ENCODE measurements around the gene GALNT7. TPM values are rescaled to one million over a fixed set of nuclear protein-coding genes. Genes with fewer than 3 reads are reported as not detected.
A peak's percentile ranks its signal among the peaks of the same experiment; 100 is the strongest.
"Not testable (repeated sequence)": the region's sequence is repeated elsewhere in the genome, so short reads cannot be mapped to it uniquely, and the experiment has no call there.

The GALNT7 gene
- total and polyA plus RNA-seq, 5 donors = 3.6 to 11.0 (median 8.2) TPM

DNA sequence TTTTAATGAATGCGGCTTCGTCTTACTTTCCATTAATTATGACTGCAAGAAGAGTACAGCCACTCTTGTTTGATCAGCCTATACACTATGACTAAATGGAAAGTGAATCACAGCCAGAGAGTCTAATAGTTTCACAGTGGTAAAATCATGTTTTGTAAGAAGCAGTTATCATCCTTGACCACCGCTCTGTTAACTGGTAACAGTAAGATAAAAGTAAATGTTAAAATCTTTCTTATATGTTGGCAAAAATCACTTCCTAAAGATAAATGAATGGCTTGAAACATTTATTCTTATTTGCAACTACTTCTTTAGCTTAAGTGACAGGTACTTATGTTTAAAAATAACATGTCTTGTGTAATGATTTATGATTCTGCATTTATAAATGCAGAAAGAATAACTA is 13.2 kb downstream of the GALNT7 start:
- ATAC-seq = no peak
- no peak overlapping the region for H3K27ac ChIP-seq (ENCODE audit: low read length)

GRCh38 chr4:173182403-173182802 is 13.8 kb downstream of the GALNT7 start:
- DNase-seq (peak in 1 of 3 donors; percentile 29), ATAC-seq (no peak)
- Histone ChIP-seq H3K9me3 (ENCODE audit: control insufficient read depth, low read length) (no peaks in the 10 kb centered on the region), H3K27me3 (ENCODE audit: control insufficient read depth, insufficient read depth) (no peaks in the 10 kb centered on the region), H3K27ac (ENCODE audit: low read length) (no peak overlapping the region), H3K4me3 (ENCODE audit: low read length) (no peak overlapping the region), H3K4me1 (ENCODE audit: control insufficient read depth, insufficient read depth, low read length) (no peaks in the 10 kb centered on the region)
- 83% methylated on average over 4 of the region's 4 CpGs for WGBS
- intact Hi-C loops (cut with DNase I) = no loop called here

More for the DNA sequence above, 13.2 kb downstream of the GALNT7 start:
- Histone ChIP-seq H3K4me1 (ENCODE audit: control insufficient read depth, insufficient read depth, low read length) (no peaks in the 10 kb centered on the region), H3K27me3 (ENCODE audit: control insufficient read depth, insufficient read depth) (no peaks in the 10 kb centered on the region), H3K4me3 (ENCODE audit: low read length) (no peak overlapping the region), H3K9me3 (ENCODE audit: control insufficient read depth, low read length) (no peaks in the 10 kb centered on the region)
- WGBS = 80% methylated on average over 3 of the region's 3 CpGs
- intact Hi-C loops (cut with DNase I) = no loop called here
- no peak for DNase-seq

DNA sequence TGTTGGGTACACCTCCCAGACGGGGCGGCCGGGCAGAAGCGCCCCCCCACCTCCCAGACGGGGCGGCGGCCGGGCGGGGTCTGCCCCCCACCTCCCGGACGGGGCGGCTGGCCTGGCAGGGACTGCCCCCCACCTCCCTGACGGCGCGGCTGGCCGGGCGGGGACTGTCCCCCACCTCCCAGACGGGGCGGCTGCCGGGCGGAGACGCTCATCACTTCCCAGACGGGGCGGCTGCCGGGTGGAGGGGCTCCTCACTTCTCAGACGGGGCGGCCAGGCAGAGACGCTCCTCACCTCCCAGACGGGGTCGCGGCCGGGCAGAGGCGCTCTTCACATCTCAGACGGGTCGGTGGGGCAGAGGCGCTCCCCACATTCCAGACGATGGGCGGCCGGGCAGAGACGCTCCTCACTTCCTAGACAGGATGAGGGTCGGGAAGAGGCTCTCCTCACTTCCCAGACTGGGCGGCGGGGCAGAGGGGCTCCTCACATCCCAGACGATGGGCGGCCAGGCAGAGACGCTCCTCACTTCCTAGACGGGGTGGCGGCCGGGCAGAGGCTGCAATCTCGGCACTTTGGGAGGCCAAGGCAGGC is 15.1 kb downstream of the GALNT7 start:
- peak in 2 of 3 donors; percentile 24 to 59 for DNase-seq
- ATAC-seq; H3K4me1 ChIP-seq (ENCODE audit: control insufficient read depth, insufficient read depth, low read length); intact Hi-C loops (cut with DNase I); H3K4me3 ChIP-seq (ENCODE audit: low read length); H3K9me3 ChIP-seq (ENCODE audit: control insufficient read depth, low read length); H3K27ac ChIP-seq (ENCODE audit: low read length); H3K27me3 ChIP-seq (ENCODE audit: control insufficient read depth, insufficient read depth): not testable (repeated sequence)
- WGBS = 98% methylated on average over 47 of the region's 50 CpGs

GRCh38 chr4:173185847-173186510 is 17.4 kb downstream of the GALNT7 start:
- Histone ChIP-seq H3K4me3 (ENCODE audit: low read length) (no peak overlapping the region), H3K27me3 (ENCODE audit: control insufficient read depth, insufficient read depth) (no peaks in the 10 kb centered on the region), H3K27ac (ENCODE audit: low read length) (no peak overlapping the region), H3K9me3 (ENCODE audit: control insufficient read depth, low read length) (no peaks in the 10 kb centered on the region), H3K4me1 (ENCODE audit: control insufficient read depth, insufficient read depth, low read length) (no peaks in the 10 kb centered on the region)
- no peak for DNase-seq
- no peak for ATAC-seq
- 53% methylated on average over 5 of the region's 5 CpGs for WGBS
- intact Hi-C loops (cut with DNase I) = no loop called here

DNA sequence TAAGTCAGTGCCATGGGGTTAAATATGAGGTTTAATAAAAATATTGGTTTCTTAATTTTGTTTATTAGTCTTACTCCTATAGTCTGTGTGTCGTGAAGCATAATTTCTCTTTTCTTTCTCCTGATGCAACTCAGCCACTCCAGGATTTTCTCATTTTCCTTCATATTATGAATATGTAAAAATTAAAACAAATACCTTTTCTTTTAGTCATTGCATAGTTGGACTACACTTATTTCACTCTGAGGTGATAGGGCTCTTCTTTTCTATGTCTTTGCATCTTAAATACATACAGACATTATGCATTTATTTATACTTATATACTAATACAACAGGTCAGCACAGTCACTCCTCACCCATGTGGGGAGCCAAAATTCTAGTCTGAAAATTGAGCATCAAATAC is 19.1 kb downstream of the GALNT7 start:
- no peak for DNase-seq
- no peak overlapping the region for H3K27ac ChIP-seq (ENCODE audit: low read length)
- WGBS = 99% methylated on average over 1 of the region's 1 CpG
- no peaks in the 10 kb centered on the region for H3K27me3 ChIP-seq (ENCODE audit: control insufficient read depth, insufficient read depth)
- H3K4me3 ChIP-seq (ENCODE audit: low read length) = no peak overlapping the region
- no peak for ATAC-seq
- intact Hi-C loops (cut with DNase I) = no loop called here
- H3K9me3 ChIP-seq (ENCODE audit: control insufficient read depth, low read length) = no peaks in the 10 kb centered on the region
- H3K4me1 ChIP-seq (ENCODE audit: control insufficient read depth, insufficient read depth, low read length) = no peaks in the 10 kb centered on the region

GRCh38 chr4:173188648-173189047 is 20.0 kb downstream of the GALNT7 start:
- H3K9me3 ChIP-seq (ENCODE audit: control insufficient read depth, low read length) = no peaks in the 10 kb centered on the region
- DNase-seq (no peak), ATAC-seq (no peak)
- no peaks in the 10 kb centered on the region for H3K27me3 ChIP-seq (ENCODE audit: control insufficient read depth, insufficient read depth)
- intact Hi-C loops (cut with DNase I) = no loop called here
- no peaks in the 10 kb centered on the region for H3K4me1 ChIP-seq (ENCODE audit: control insufficient read depth, insufficient read depth, low read length)
- 88% methylated on average over 7 of the region's 7 CpGs for WGBS
- no peak overlapping the region for H3K27ac ChIP-seq (ENCODE audit: low read length)
- H3K4me3 ChIP-seq (ENCODE audit: low read length) = no peak overlapping the region

DNA sequence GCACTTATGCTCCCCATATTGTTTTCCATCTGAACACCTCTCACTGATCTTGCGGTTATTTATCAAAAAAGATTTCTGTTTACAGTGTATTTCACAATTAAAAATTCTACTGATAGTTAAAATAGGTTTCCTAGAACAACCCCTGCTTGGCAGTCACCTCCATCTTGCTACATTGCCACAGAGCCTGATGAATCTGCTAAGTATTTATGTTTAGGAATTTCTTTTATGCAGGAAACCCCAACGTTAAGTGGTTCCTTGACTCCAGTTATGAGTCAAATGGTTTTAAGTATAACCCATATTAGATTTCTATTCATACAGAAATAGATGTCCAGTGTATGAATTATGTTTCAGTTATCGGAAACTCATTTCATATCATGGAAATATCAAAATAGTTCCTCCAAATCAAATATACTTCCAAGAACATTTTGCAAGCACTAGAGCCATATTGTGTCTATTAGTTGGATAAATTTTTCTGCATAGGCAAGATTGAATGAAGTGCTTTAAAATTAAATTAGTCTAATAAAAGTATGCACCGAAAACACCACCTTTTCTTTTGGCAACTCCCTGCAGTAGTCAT is 20.6 kb downstream of the GALNT7 start:
- H3K4me1 ChIP-seq (ENCODE audit: control insufficient read depth, insufficient read depth, low read length) = no peaks in the 10 kb centered on the region
- intact Hi-C loops (cut with DNase I) = no loop called here
- H3K27ac ChIP-seq (ENCODE audit: low read length) = no peak overlapping the region
- DNase-seq = no peak
- WGBS = 94% methylated on average over 4 of the region's 4 CpGs
- no peaks in the 10 kb centered on the region for H3K9me3 ChIP-seq (ENCODE audit: control insufficient read depth, low read length)
- H3K4me3 ChIP-seq (ENCODE audit: low read length) = no peak overlapping the region
- H3K27me3 ChIP-seq (ENCODE audit: control insufficient read depth, insufficient read depth) = no peaks in the 10 kb centered on the region
- no peak for ATAC-seq

DNA sequence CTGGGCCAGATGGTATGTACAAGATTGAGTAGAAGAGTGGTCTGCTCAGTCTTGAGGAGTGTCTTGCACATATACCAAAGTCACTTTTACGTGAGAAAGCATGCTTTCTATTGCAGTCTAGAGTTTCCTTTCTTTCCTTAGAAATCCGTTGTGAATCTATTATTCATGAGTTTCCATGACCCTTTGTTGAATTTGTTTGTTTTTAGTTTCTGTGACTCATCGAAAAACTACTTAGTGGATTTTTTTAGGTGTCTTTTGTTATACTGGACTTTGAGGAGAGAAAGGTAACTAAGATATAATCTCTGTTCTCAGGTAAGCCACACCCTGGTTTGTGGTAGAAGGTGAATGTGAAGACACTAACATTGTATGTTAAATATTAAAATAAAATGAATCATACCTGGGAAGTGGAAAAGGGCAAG is 23.0 kb downstream of the GALNT7 start:
- Histone ChIP-seq H3K9me3 (ENCODE audit: control insufficient read depth, low read length) (no peaks in the 10 kb centered on the region), H3K27me3 (ENCODE audit: control insufficient read depth, insufficient read depth) (no peaks in the 10 kb centered on the region), H3K4me1 (ENCODE audit: control insufficient read depth, insufficient read depth, low read length) (no peaks in the 10 kb centered on the region), H3K27ac (ENCODE audit: low read length) (no peak overlapping the region), H3K4me3 (ENCODE audit: low read length) (no peak overlapping the region)
- ATAC-seq (no peak), DNase-seq (no peak)
- intact Hi-C loops (cut with DNase I) = no loop called here
- WGBS = 69% methylated on average over 3 of the region's 3 CpGs

GRCh38 chr4:173192375-173193162 is 24.0 kb downstream of the GALNT7 start:
- no peak overlapping the region for H3K4me3 ChIP-seq (ENCODE audit: low read length)
- DNase-seq (no peak), ATAC-seq (no peak)
- 83% methylated on average over 7 of the region's 7 CpGs for whole genome bisulfite sequencing
- H3K27ac ChIP-seq (ENCODE audit: low read length) = no peak overlapping the region
- intact Hi-C loops (cut with DNase I) = no loop called here
- H3K9me3 ChIP-seq (ENCODE audit: control insufficient read depth, low read length) = no peaks in the 10 kb centered on the region
- H3K27me3 ChIP-seq (ENCODE audit: control insufficient read depth, insufficient read depth) = no peaks in the 10 kb centered on the region
- H3K4me1 ChIP-seq (ENCODE audit: control insufficient read depth, insufficient read depth, low read length) = no peaks in the 10 kb centered on the region

DNA sequence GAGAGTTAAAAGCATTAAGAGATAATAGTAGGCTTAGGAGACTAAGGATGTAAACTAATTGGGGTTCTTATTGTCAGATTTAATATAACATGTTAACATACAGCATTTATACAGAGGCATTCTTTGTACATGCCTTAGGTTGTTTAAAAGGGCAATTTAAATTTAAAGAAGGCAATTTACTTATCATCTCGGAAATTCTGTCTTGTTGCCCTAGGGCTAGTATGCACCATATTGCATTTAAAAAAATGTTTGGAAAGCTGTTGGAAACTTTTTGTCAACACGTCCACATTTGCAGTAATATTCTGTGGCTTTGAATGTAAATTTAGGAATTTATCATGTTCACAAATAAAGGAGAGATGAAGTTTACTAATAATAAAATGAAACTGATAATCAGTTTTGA is 25.5 kb downstream of the GALNT7 start:
- intact Hi-C loops (cut with DNase I) = no loop called here

GRCh38 chr4:173195109-173195508 is 26.5 kb downstream of the GALNT7 start:
- 42% methylated on average over 3 of the region's 3 CpGs for WGBS
- ATAC-seq (no peak), DNase-seq (no peak)
- Histone ChIP-seq H3K9me3 (ENCODE audit: control insufficient read depth, low read length) (no peaks in the 10 kb centered on the region), H3K4me3 (ENCODE audit: low read length) (no peak overlapping the region), H3K27me3 (ENCODE audit: control insufficient read depth, insufficient read depth) (no peaks in the 10 kb centered on the region), H3K27ac (ENCODE audit: low read length) (no peak overlapping the region), H3K4me1 (ENCODE audit: control insufficient read depth, insufficient read depth, low read length) (no peaks in the 10 kb centered on the region)
- intact Hi-C loops (cut with DNase I) = no loop called here

More for the DNA sequence above, 25.5 kb downstream of the GALNT7 start:
- H3K9me3 ChIP-seq (ENCODE audit: control insufficient read depth, low read length) = no peaks in the 10 kb centered on the region
- 83% methylated on average over 2 of the region's 2 CpGs for WGBS
- no peaks in the 10 kb centered on the region for H3K4me1 ChIP-seq (ENCODE audit: control insufficient read depth, insufficient read depth, low read length)
- H3K27ac ChIP-seq (ENCODE audit: low read length) = no peak overlapping the region
- H3K27me3 ChIP-seq (ENCODE audit: control insufficient read depth, insufficient read depth) = no peaks in the 10 kb centered on the region
- DNase-seq (no peak), ATAC-seq (no peak)
- no peak overlapping the region for H3K4me3 ChIP-seq (ENCODE audit: low read length)
